Adipose tissue (tissue), 3 donors: ENCODE data around the gene N4BP3. TPM values are rescaled to one million over a fixed set of nuclear protein-coding genes. Genes with fewer than 3 reads are reported as not detected.

Experiments used
- H3K27ac ChIP-seq: one replicate; pipeline ENCODE4 v1.5.1; 2013; ENCODE audit warnings: low read depth, low read length
- WGBS, 3 donors: extraction: QIAGEN DNeasy Blood & Tissue Kit; methylation state at CpG; one replicate each; pipeline ENCODE4 v1.1.7; 2013; 5-methylcytosine and 5-hydroxymethylcytosine counted together
- polyA plus RNA-seq, 3 donors: library from polyadenylated mRNA; stranded (reverse); fragments of 200-250 nt; gene quantifications; one replicate each; pipeline ENCODE4 v1.2.3, GENCODE V29; 2013
- donor health status: healthy with polysubstance abuse.
- donor health status: Bipolar disorder and iron deficiency.
- donor health status: healthy.

The N4BP3 gene
- polyA plus RNA-seq, 3 donors: 0.58 to 2.6 (median 1.4) TPM

- WGBS, 3 donors: 88 to 94% (median 92%) methylated on average over 6 of the region's 6 CpGs
- no peak overlapping the region for H3K27ac ChIP-seq
Measured at GRCh38 chr5:178090856-178091255, 22.5 kb upstream of the N4BP3 start.

GRCh38 chr5:178093134-178093533 is 20.2 kb upstream of the N4BP3 start:
- 55 to 71% (median 68%) methylated on average over 2 of the region's 2 CpGs for WGBS, 3 donors
- H3K27ac ChIP-seq: no peak overlapping the region

- H3K27ac ChIP-seq: no peak overlapping the region
- WGBS, 3 donors: 69 to 75% (median 73%) methylated on average over 9 of the region's 9 CpGs
Measured at GRCh38 chr5:178094345-178094744, 19.0 kb upstream of the N4BP3 start.

- no peak overlapping the region for H3K27ac ChIP-seq
- 89 to 95% (median 95%) methylated on average over 7 of the region's 7 CpGs for WGBS, 3 donors
Measured at GRCh38 chr5:178098685-178099084, 14.6 kb upstream of the N4BP3 start.

- 84 to 88% (median 87%) methylated on average over 12 of the region's 12 CpGs for WGBS, 3 donors
- H3K27ac ChIP-seq: no peak overlapping the region
Measured at GRCh38 chr5:178103612-178104011, 9.7 kb upstream of the N4BP3 start.

- H3K27ac ChIP-seq: no peak overlapping the region
- WGBS, 3 donors: 35 to 47% (median 36%) methylated on average over 4 to 5 of the region's 5 CpGs
Measured at GRCh38 chr5:178104492-178104891, 8.8 kb upstream of the N4BP3 start.

GRCh38 chr5:178106086-178106485 is 7.2 kb upstream of the N4BP3 start:
- WGBS, 3 donors: 67 to 71% (median 67%) methylated on average over 4 of the region's 4 CpGs

GRCh38 chr5:178106556-178107239 is 6.6 kb upstream of the N4BP3 start:
- WGBS, 3 donors: 71 to 79% (median 77%) methylated on average over 13 of the region's 13 CpGs
- H3K27ac ChIP-seq: no peak overlapping the region

More at GRCh38 chr5:178106086-178106485, 7.2 kb upstream of the N4BP3 start:
- no peak overlapping the region for H3K27ac ChIP-seq

GRCh38 chr5:178107756-178108310 is 5.5 kb upstream of the N4BP3 start:
- H3K27ac ChIP-seq: no peak overlapping the region
- WGBS, 3 donors: 57 to 63% (median 61%) methylated on average over 5 of the region's 5 CpGs

- no peak overlapping the region for H3K27ac ChIP-seq
- 73 to 83% (median 73%) methylated on average over 7 of the region's 7 CpGs for WGBS, 3 donors
Measured at GRCh38 chr5:178108446-178108845, 4.9 kb upstream of the N4BP3 start.

- no peak overlapping the region for H3K27ac ChIP-seq
Measured at GRCh38 chr5:178108966-178109365, 4.4 kb upstream of the N4BP3 start.

GRCh38 chr5:178110511-178110910 is 2.8 kb upstream of the N4BP3 start:
- H3K27ac ChIP-seq: no peak overlapping the region
- WGBS, 3 donors: 83 to 93% (median 93%) methylated on average over 9 of the region's 9 CpGs

- no peak overlapping the region for H3K27ac ChIP-seq
Measured at GRCh38 chr5:178111925-178112324, 1.4 kb upstream of the N4BP3 start.

GRCh38 chr5:178112545-178112944 is 787 bp upstream of the N4BP3 start:
- WGBS, 3 donors: 73 to 80% (median 79%) methylated on average over 5 of the region's 5 CpGs
- H3K27ac ChIP-seq: no peak overlapping the region

More at GRCh38 chr5:178111925-178112324, 1.4 kb upstream of the N4BP3 start:
- WGBS, 3 donors: 33 to 49% (median 37%) methylated on average over 3 of the region's 3 CpGs

- H3K27ac ChIP-seq: no peak overlapping the region
- 1 to 3% (median 2%) methylated on average over 29 to 41 of the region's 41 CpGs for WGBS, 3 donors
Measured at GRCh38 chr5:178113841-178114324, 551 bp downstream of the N4BP3 start.

GRCh38 chr5:178114325-178115135 is 1.2 kb downstream of the N4BP3 start:
- no peak overlapping the region for H3K27ac ChIP-seq
- WGBS, 3 donors: 17 to 21% (median 20%) methylated on average over 28 of the region's 28 CpGs

- WGBS, 3 donors: 47 to 61% (median 57%) methylated on average over 11 to 12 of the region's 12 CpGs
- H3K27ac ChIP-seq: no peak overlapping the region
Measured at GRCh38 chr5:178115136-178115813, 1.9 kb downstream of the N4BP3 start.

GRCh38 chr5:178115814-178116142 is 2.4 kb downstream of the N4BP3 start:
- H3K27ac ChIP-seq: no peak overlapping the region
- WGBS, 3 donors: 27 to 39% (median 29%) methylated on average over 7 of the region's 7 CpGs
